NCI-H510A (cell line): ENCODE results near the gene ACADSB.

Experiments used
- DNase-seq: peaks from one replicate; lab custom pipeline; 2025; lab: John Stamatoyannopoulos, UW

ACADSB gene

GRCh38 chr10:123042708-123043408 is 34.1 kb downstream of the ACADSB start:
- DNase-seq: no peak

- peak; percentile 61 for DNase-seq
Observed at GRCh38 chr10:123043409-123043925, 34.7 kb downstream of the ACADSB start.

GRCh38 chr10:123044391-123044790 is 35.6 kb downstream of the ACADSB start:
- no peak for DNase-seq

GRCh38 chr10:123045961-123046731 is 37.3 kb downstream of the ACADSB start:
- no peak for DNase-seq

- no peak for DNase-seq
Observed at GRCh38 chr10:123057968-123058367, 49.2 kb downstream of the ACADSB start.

GRCh38 chr10:123061865-123062264 is 53.1 kb downstream of the ACADSB start:
- DNase-seq: no peak

GRCh38 chr10:123062726-123063125 is 53.9 kb downstream of the ACADSB start:
- no peak for DNase-seq

- no peak for DNase-seq
Observed at GRCh38 chr10:123068087-123068853, 59.5 kb downstream of the ACADSB start.

GRCh38 chr10:123069246-123069986 is 60.6 kb downstream of the ACADSB start:
- no peak for DNase-seq

GRCh38 chr10:123073187-123073586 is 64.4 kb downstream of the ACADSB start:
- DNase-seq: no peak

- no peak for DNase-seq
Observed at GRCh38 chr10:123074215-123074614, 65.4 kb downstream of the ACADSB start.

- no peak for DNase-seq
Observed at GRCh38 chr10:123081896-123082295, 73.1 kb downstream of the ACADSB start.

GRCh38 chr10:123083811-123084210 is 75.0 kb downstream of the ACADSB start:
- no peak for DNase-seq

GRCh38 chr10:123086281-123086680 is 77.5 kb downstream of the ACADSB start:
- no peak for DNase-seq

- no peak for DNase-seq
Observed at GRCh38 chr10:123087348-123087747, 78.5 kb downstream of the ACADSB start.

- DNase-seq: no peak
Observed at GRCh38 chr10:123087786-123088185, 79.0 kb downstream of the ACADSB start.

- no peak for DNase-seq
Observed at GRCh38 chr10:123092635-123093414, 84.0 kb downstream of the ACADSB start.

- DNase-seq: no peak
Observed at GRCh38 chr10:123093489-123093888, 84.7 kb downstream of the ACADSB start.

- no peak for DNase-seq
Observed at GRCh38 chr10:123096452-123096851, 87.6 kb downstream of the ACADSB start.

- DNase-seq: no peak
Observed at GRCh38 chr10:123097039-123097438, 88.2 kb downstream of the ACADSB start.
